Muscle of leg (tissue), 11 donors: ENCODE data around the gene PSTK. TPM values are rescaled to one million over a fixed set of nuclear protein-coding genes. Genes with fewer than 3 reads are reported as not detected.

ENCODE experiments used
- DNase-seq: peaks from one replicate; pipeline ENCODE4 v3.0.0; 2013
- H3K27ac ChIP-seq: one replicate; pipeline ENCODE4 v1.5.1; 2013; ENCODE audit warnings: mild to moderate bottlenecking, low read length, control low read depth
- H3K27me3 ChIP-seq: one replicate; pipeline ENCODE4 v1.6.1; 2013; ENCODE audit warnings: low read length; ENCODE audit not compliant: control insufficient read depth, insufficient read depth
- H3K36me3 ChIP-seq: one replicate; pipeline ENCODE4 v1.6.1; 2013; ENCODE audit warnings: low read length; ENCODE audit not compliant: control insufficient read depth, insufficient read depth
- H3K4me1 ChIP-seq: one replicate; pipeline ENCODE4 v1.6.1; 2013; ENCODE audit warnings: low read length; ENCODE audit not compliant: control insufficient read depth, insufficient read depth
- H3K4me3 ChIP-seq: one replicate; pipeline ENCODE4 v1.5.1; 2013; ENCODE audit warnings: low read length, control low read depth
- H3K9me3 ChIP-seq: replicated peaks from 2 replicates; pipeline ENCODE4 v1.6.1; 2013; ENCODE audit warnings: low read depth, low read length; ENCODE audit not compliant: control insufficient read depth
- WGBS: methylation state at CpG from one replicate; pipeline ENCODE4 v1.1.5; 2013; ENCODE audit warnings: missing lambda C conversion rate; ENCODE audit not compliant: insufficient coverage; 5-methylcytosine and 5-hydroxymethylcytosine counted together
- polyA plus RNA-seq, 8 donors: library from polyadenylated mRNA; unstranded; fragments of 120-200 nt; gene quantifications; one replicate each; pipeline versions ENCODE4 v1.2.1 to v1.2.3, GENCODE V29; 2013; ENCODE audit warnings: inconsistent platforms in 1 of 8, low replicate concordance in 1 of 8; ENCODE audit not compliant: insufficient read length in 8 of 8, insufficient read depth in 1 of 8
- total RNA-seq: library from RNA; stranded (reverse); fragments of 120-200 nt; gene quantifications from one replicate; pipeline ENCODE4 v1.2.4, GENCODE V29; 2013

PSTK gene
- total and polyA plus RNA-seq, 9 donors, result 3.8 to 5.8 (median 4.4) TPM

DNA sequence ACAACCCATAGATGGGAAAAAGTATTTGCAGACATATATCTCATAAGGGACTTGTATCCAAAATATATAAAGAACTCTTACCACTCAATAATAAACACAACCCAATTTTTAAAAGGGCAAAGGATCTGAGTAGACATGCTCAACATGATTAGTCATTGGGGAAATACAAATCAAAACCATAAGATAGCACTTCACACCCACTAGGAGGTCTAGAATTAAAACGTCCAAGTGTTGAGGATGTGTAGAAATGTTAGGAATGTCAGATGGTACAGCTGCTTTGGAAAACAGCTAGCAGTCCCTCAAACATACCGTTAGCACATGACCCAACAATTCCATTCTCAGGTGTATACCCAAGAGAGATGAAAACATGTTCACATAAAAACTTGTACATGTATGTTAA is 8.3 kb downstream of the PSTK start:
- WGBS, result no CpG with 5 or more reads among the region's 2 CpGs
- Histone ChIP-seq H3K36me3 (no peaks in the 10 kb centered on the region), H3K4me3 (no peak overlapping the region), H3K4me1 (no peaks in the 10 kb centered on the region), H3K9me3 (no peaks in the 10 kb centered on the region), H3K27me3 (no peaks in the 10 kb centered on the region), H3K27ac (no peak overlapping the region)
- DNase-seq, result no peak

GRCh38 chr10:122990278-122990677 is 10.1 kb downstream of the PSTK start:
- no peaks in the 10 kb centered on the region for H3K4me1 ChIP-seq

DNA sequence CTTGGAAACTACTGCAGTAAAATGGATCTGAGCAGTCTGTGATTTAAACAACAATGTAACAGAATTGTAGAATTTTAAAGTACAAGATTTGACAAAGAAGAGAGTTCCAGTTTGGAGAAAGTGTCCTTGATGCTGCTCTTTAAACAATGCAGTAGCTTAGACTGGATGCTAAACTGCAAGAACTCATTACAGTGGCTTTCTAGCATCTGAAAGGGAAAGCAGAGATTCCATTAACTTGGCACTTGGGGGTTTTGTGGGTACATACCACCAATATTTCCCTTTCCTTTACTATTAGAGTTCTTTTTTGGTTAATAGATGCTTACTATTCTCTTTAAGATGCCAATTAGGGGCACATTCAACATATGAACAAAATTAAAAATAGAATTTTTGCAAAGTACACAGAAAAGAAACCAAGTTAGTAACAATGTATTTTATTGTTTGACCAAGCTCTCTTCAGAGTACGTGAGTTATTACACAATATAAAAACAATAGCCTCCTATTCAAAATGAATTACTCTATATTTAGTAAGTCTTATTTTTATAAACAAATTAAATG is 11.9 kb downstream of the PSTK start:
- peaks cover 22% of the 10 kb centered on the region for H3K36me3 ChIP-seq
- no peaks in the 10 kb centered on the region for H3K9me3 ChIP-seq
- no peaks in the 10 kb centered on the region for H3K4me1 ChIP-seq
- no CpG with 5 or more reads among the region's 1 CpG for WGBS
- no peaks in the 10 kb centered on the region for H3K27me3 ChIP-seq
- no peak overlapping the region for H3K4me3 ChIP-seq
- no peak overlapping the region for H3K27ac ChIP-seq
- no peak for DNase-seq

More at GRCh38 chr10:122990278-122990677, 10.1 kb downstream of the PSTK start:
- no peak overlapping the region for H3K4me3 ChIP-seq
- no peaks in the 10 kb centered on the region for H3K9me3 ChIP-seq
- no peak for DNase-seq
- no peak overlapping the region for H3K27ac ChIP-seq
- WGBS, result 78% methylated on average over 4 of the region's 5 CpGs
- no peaks in the 10 kb centered on the region for H3K27me3 ChIP-seq
- H3K36me3 ChIP-seq, result peaks cover 11% of the 10 kb centered on the region

DNA sequence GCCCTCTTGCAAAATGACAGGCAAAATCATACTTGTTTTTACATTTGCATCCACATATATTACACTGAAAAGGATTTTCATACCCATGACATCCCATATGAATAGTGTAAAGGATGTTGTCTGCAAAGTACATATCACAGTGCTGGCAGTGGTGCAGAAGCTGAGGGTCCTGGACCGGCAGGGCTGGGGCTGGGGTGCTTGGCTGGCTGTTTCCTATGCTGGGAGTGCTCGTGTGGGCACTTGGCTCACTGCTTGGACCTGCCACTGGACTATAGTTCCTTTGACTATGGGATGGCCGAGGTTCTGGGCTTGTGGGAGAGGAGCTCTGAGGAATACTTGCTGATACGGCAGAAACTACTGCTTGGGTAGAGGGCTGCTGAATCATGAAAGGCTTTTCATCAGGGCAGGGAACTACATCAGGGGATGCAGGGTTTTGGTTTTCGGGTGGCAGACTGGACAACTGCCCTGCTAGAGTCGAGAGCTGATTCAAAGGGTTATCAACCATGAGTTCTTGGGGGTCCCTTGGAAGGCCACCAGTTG is 13.7 kb downstream of the PSTK start:
- Histone ChIP-seq H3K27me3 (no peaks in the 10 kb centered on the region), H3K4me1 (no peaks in the 10 kb centered on the region), H3K36me3 (peaks cover 30% of the 10 kb centered on the region), H3K27ac (no peak overlapping the region), H3K4me3 (no peak overlapping the region), H3K9me3 (no peaks in the 10 kb centered on the region)
- WGBS, result 84% methylated on average over 5 of the region's 6 CpGs
- DNase-seq, result no peak

DNA sequence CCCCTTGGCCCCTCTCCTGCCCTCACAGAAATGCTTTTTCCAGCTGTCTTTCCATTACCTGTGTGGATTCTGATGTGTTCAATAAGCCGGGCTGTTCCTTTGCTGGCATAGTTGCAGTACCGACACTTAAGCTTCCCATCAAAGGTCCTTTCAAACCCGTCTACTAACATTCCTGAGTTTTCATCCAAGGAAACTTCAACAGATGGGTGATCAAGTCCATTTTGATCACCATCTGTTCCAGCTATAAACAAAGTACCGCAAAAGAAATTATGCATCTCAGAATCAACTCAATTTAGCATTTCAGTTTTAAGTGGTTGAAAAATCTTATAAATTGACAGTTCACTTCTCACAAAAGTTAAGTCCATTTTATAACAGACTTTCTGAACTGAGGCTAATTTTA is 15.7 kb downstream of the PSTK start:
- Histone ChIP-seq H3K4me3 (no peak overlapping the region), H3K27me3 (no peaks in the 10 kb centered on the region), H3K36me3 (peaks cover 30% of the 10 kb centered on the region), H3K4me1 (no peaks in the 10 kb centered on the region), H3K9me3 (no peaks in the 10 kb centered on the region), H3K27ac (no peak overlapping the region)
- 54% methylated on average over 3 of the region's 4 CpGs for WGBS
- no peak for DNase-seq

DNA sequence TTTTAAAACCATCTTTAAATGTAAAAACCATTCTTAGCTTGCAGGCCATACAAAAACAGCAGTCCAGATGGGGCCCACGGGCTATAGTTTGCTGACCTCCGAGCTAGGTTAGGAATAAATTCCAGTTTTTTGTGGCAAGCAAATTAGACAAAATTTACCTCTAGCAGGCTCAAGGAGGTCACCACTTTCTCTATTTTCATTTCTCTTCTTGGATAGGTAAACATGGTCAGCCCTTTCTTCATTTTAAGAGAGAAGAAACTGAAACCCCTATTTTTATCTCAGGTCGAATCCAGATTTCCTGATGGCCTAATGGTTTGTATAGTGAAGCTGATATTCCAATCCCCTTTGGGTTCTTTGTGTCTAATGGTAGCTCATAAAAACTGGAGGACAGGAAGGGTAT is 17.7 kb downstream of the PSTK start:
- 72% methylated on average over 2 of the region's 3 CpGs for WGBS
- no peak overlapping the region for H3K4me3 ChIP-seq
- no peaks in the 10 kb centered on the region for H3K27me3 ChIP-seq
- no peaks in the 10 kb centered on the region for H3K9me3 ChIP-seq
- peaks cover 30% of the 10 kb centered on the region for H3K36me3 ChIP-seq
- DNase-seq, result no peak
- H3K27ac ChIP-seq, result no peak overlapping the region
- no peaks in the 10 kb centered on the region for H3K4me1 ChIP-seq

DNA sequence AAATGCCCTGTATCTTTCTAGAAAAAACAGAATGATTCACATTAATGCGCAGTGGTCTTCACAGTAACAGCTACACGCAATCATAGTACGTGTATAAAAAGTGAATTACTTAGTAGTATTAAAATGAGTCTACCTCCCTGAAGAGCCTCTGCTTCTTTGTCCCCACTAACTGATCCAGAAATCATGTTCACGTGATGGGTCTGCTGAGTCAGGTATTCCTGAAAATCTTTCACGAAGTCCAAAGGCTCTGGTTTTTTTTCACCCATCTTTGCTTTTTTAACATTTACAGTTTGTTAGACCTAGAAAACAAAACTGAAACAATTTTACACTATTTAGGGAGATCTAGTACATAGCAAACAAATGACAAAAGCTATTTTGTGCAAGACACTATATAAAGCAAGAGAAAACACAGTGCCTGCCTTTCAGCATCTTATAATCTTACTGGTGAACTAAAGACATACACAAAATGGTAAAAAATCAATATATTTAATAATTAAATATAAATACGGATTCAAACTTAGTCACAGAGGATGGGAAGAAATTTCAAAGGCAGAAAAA is 18.2 kb downstream of the PSTK start:
- Histone ChIP-seq H3K9me3 (no peaks in the 10 kb centered on the region), H3K4me1 (no peaks in the 10 kb centered on the region), H3K4me3 (no peak overlapping the region), H3K36me3 (peaks cover 30% of the 10 kb centered on the region), H3K27me3 (no peaks in the 10 kb centered on the region), H3K27ac (no peak overlapping the region)
- WGBS, result 100% methylated on average over 1 of the region's 6 CpGs
- no peak for DNase-seq

- 80% methylated on average over 1 of the region's 3 CpGs for WGBS
These were observed 18.7 kb downstream of the PSTK start for GRCh38 chr10:122998934-122999333.

GRCh38 chr10:122999347-122999746 is 19.1 kb downstream of the PSTK start:
- Histone ChIP-seq H3K27ac (no peak overlapping the region), H3K9me3 (no peaks in the 10 kb centered on the region), H3K27me3 (no peaks in the 10 kb centered on the region), H3K4me1 (no peaks in the 10 kb centered on the region), H3K36me3 (peaks cover 23% of the 10 kb centered on the region), H3K4me3 (no peak overlapping the region)
- no CpG with 5 or more reads among the region's 3 CpGs for WGBS
- DNase-seq, result no peak

More at GRCh38 chr10:122998934-122999333, 18.7 kb downstream of the PSTK start:
- H3K27me3 ChIP-seq, result no peaks in the 10 kb centered on the region
- H3K4me1 ChIP-seq, result no peaks in the 10 kb centered on the region
- no peak overlapping the region for H3K4me3 ChIP-seq
- DNase-seq, result no peak
- peaks cover 27% of the 10 kb centered on the region for H3K36me3 ChIP-seq
- H3K9me3 ChIP-seq, result no peaks in the 10 kb centered on the region
- H3K27ac ChIP-seq, result no peak overlapping the region

DNA sequence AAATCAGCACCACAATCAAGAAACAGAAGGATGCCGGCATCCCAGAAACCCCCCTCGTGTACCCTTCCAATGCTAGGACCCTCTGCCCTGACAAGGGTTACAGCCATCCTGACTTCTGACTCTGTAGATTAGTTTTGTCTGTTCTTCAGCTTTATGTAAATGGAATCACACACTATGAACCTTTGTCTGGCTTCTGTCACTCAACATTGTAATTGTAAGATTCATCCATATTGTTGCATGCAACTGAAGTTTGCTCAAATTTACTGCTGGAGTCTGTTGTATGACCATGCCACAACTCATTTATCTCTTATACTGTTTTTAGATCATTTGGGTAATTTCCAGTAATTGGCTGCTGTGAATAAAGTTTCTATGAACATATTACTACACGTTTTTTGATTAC is 20.0 kb downstream of the PSTK start:
- H3K4me1 ChIP-seq, result no peaks in the 10 kb centered on the region
- no peaks in the 10 kb centered on the region for H3K27me3 ChIP-seq
- no peak overlapping the region for H3K4me3 ChIP-seq
- no CpG with 5 or more reads among the region's 3 CpGs for WGBS
- DNase-seq, result no peak
- no peak overlapping the region for H3K27ac ChIP-seq
- H3K9me3 ChIP-seq, result no peaks in the 10 kb centered on the region
- peaks cover 20% of the 10 kb centered on the region for H3K36me3 ChIP-seq
